ENCODE results near the gene A1CF. TPM values are rescaled to one million over a fixed set of nuclear protein-coding genes. Genes with fewer than 3 reads are reported as not detected.
"Not testable (repeated sequence)": the region's sequence is repeated elsewhere in the genome, so short reads cannot be mapped to it uniquely, and the experiment has no call there.

The A1CF gene
- total RNA-seq, 1 donor from 2014 or later, result not detected

GRCh38 chr10:50799595-50799994 is 85.8 kb downstream of the A1CF start:
- intact Hi-C loops (cut with DNase I), result no loop called here
- DNase-seq (ENCODE audit: low spot score), result no peak

GRCh38 chr10:50798297-50798696 is 87.1 kb downstream of the A1CF start:
- DNase-seq (ENCODE audit: low spot score), result no peak

GRCh38 chr10:50796693-50797092 is 88.7 kb downstream of the A1CF start:
- DNase-seq (ENCODE audit: low spot score), result no peak
- intact Hi-C loops (cut with DNase I), result no loop called here

More at GRCh38 chr10:50798297-50798696, 87.1 kb downstream of the A1CF start:
- intact Hi-C loops (cut with DNase I), result no loop called here

- intact Hi-C loops (cut with DNase I), result no loop called here
- no peak for DNase-seq (ENCODE audit: low spot score)
Measured at GRCh38 chr10:50794490-50794889, 90.9 kb downstream of the A1CF start.

GRCh38 chr10:50788951-50789945 is 96.2 kb downstream of the A1CF start:
- intact Hi-C loops (cut with DNase I), result loop anchor here (5.0 kb wide), 1 partner anchor 258 kb away; no protein-coding TSS in a partner anchor

GRCh38 chr10:50787962-50788361 is 97.5 kb downstream of the A1CF start:
- DNase-seq (ENCODE audit: low spot score), result not testable (repeated sequence)
- intact Hi-C loops (cut with DNase I), result loop anchor here (5.0 kb wide), 1 partner anchor 259 kb away; no protein-coding TSS in a partner anchor

More at GRCh38 chr10:50788951-50789945, 96.2 kb downstream of the A1CF start:
- no peak for DNase-seq (ENCODE audit: low spot score)

- DNase-seq (ENCODE audit: low spot score); intact Hi-C loops (cut with DNase I): not testable (repeated sequence)
Measured at GRCh38 chr10:50782017-50782416, 103.4 kb downstream of the A1CF start.

- intact Hi-C loops (cut with DNase I); DNase-seq (ENCODE audit: low spot score): not testable (repeated sequence)
Measured at GRCh38 chr10:50780036-50780435, 105.4 kb downstream of the A1CF start.

GRCh38 chr10:50774868-50775267 is 110.6 kb downstream of the A1CF start:
- intact Hi-C loops (cut with DNase I); DNase-seq (ENCODE audit: low spot score): not testable (repeated sequence)

GRCh38 chr10:50772042-50772441 is 113.4 kb downstream of the A1CF start:
- intact Hi-C loops (cut with DNase I); DNase-seq (ENCODE audit: low spot score): not testable (repeated sequence)

- DNase-seq (ENCODE audit: low spot score); intact Hi-C loops (cut with DNase I): not testable (repeated sequence)
Measured at GRCh38 chr10:50766774-50767513, 118.5 kb downstream of the A1CF start.

Other genes starting within 250 kb of the A1CF start
- 3.0 TPM for gene ASAH2B, start 145.7 kb downstream of the A1CF start, total RNA-seq
- gene PRKG1, start 188.9 kb upstream of the A1CF start, total RNA-seq, result 35.6 TPM